ENCODE data around the gene MYL4. TPM values are rescaled to one million over a fixed set of nuclear protein-coding genes. Genes with fewer than 3 reads are reported as not detected.
"Not testable (repeated sequence)": the region's sequence is repeated elsewhere in the genome, so short reads cannot be mapped to it uniquely, and the experiment has no call there.

The MYL4 gene
- polyA plus RNA-seq, 1 donor = 1,803 TPM

DNA sequence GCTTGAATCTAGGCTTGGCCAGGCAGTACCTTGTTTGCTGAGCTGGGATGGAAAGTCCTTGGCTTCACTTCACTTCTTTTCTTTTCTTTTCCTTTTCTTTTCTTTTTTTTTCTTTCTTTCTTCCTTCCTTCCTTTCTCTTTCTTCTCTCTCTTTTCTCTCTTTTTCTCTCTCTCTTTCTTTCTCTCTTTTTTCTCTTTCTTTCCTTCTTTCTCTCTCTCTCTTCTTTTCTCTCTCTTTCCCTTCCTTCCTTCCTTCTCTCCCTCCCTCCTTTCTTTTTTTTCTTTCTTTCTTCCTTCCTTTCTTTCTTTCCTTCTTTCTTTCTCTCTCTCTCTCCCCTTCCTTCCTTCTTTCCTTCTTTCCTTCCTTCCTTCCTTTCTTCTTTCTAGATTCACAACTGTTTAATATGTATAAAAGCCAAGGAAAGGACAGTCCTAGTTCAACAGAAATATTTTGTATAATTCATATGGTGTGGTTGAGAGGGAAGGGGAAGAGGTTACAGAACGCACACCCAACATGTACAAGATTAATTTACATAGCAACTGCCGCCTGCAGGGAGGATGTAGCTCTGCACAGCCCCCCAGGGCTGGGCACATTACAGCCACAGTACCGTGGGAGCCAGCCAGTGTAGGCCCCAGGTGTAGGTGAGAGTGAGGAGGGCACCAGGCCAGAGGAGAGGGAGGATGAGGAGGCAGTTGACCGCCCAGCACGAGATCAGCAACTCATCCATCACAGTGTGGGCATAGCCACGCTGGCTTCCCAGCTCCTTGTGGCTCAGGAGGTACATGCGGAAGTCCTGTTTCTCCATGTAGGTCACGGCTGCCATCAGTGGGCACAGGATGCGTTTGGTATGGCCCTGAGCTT is 34.8 kb downstream of the MYL4 start:
- no peak for DNase-seq (ENCODE audit: low read depth)

DNA sequence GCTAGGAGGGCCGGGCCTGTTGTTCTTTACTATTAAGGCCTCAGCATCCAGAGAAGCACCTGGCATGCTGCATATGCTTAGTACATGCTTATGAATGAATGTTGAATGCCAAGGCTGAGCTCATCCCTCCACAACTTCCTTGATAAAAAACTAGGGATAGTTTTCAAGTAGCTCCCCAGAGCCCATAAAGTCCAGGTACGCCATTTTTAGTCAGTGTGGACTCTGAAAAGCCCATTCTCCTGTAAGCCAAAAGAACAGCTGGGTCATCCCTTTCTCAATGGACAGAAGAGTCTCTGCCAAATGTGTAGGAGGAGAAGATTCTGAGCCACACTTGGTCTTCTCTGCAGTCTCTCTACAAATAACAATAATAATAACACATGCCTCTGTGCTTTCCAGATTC is 35.5 kb downstream of the MYL4 start:
- DNase-seq (ENCODE audit: low read depth) = no peak

DNA sequence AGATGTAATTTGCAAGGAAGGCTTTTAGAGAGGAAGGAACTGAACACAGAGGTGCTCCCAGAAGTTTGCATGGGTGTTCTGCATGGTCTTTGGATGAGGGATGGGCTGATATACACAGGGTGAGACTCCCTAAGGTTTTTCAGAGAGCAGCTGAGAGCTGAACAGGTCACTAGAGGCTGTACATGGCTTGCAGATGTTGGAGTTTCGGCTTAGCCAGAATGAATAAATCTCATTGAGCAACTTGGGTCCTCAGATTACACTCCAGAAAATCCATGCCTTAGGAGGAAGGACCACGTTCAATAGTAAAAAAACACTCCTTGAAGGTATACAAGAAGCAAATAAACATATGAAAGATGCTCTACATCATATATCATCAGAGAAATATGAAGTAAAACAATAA is 37.0 kb downstream of the MYL4 start:
- DNase-seq (ENCODE audit: low read depth) = no peak

DNA sequence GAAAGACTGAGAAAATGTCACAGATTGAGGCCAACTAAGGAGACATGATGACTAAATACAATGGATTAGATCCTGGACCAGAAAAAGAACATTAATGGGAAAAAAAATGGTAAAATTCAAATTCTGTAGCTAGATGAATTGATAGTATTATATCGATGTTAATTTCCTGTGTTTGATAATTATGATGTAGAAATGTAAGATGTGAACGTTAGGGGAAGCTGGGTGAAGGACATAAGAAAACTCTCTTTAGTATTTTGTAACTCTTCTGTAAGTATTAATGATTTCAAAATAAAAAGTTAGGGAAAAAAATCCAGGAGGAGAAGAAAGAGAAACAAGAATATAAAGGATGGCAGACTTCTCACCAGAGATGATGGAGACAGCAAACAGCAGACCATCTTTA is 41.7 kb downstream of the MYL4 start:
- no peak for DNase-seq (ENCODE audit: low read depth)

DNA sequence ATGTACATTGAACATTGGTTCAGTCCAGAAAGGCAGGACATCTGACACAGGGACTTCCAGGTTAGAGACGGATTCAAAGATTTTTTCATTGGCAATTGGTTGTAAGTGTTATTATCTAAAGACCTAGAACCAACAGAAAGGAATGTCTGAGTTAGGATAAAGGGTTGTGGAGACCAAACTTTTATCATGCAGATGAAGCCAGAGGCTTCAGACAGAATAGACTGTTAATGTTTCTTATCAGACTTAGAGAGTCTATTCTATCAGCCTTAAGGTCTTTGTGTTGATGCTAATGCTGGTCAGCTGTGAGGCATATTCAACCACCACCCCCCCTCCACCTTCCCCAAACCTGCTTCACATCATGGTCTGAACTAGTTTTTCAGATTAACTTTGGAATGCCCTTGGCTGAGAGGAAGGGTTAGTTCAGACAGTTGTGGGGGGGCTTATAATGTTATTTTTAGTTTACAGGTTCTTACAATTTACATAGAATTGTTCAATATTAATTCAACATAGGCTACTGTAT is 42.3 kb downstream of the MYL4 start:
- no peak for DNase-seq (ENCODE audit: low read depth)

DNA sequence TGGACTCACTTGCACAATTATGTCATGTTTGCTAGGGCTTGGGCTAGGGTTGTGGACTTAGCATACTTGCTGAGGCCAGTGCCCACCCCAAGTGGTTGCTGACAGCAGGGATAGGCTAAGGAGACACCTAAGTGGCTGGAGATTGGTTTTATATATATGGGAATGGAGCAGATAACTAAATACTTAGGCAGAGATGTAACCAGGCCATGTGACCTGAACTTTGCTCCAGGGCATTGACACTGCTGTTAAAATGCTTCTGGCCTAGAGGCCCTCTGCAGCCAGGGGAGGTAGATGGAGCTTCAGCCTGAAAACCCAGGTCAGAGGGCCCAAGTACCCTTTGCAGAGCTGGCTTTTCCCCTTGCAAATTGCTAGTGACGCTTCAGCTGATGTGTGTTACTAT is 43.1 kb downstream of the MYL4 start:
- DNase-seq (ENCODE audit: low read depth) = no peak

DNA sequence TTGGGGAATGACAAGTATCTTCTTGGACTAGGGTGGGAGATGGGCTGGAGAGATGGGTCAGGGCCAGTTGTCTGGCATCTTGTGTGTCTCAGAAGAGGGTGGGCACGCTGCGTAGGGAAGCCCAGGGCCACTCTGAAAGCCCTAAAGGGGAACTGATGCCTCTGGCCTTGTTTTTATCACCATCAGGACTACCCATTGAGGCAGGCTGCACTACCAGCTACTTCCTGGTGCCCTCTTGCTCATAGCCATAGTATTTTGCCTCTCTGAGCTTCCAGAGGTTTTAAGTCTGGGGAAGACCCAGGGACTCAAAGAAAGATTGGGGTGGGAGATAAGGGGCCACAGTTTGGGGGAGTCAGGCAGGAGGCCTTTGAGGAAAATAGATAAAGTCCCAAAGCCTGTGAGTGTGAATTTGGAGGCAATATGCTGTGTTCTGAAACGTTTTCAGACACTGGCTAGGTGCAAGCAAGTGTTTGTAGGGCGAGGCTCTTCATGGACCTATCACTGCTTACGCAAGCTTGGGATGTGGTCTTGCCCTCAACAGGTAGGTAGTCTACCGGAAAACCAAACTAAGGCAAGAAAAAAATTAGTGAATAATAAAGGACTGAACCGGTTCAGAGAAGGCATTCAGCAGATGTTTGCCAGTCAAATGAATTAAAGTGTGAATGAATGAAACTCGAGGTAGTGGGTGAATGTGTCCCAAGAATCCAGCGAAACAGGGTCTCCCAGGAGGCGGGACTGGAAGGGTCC is 43.8 kb downstream of the MYL4 start:
- DNase-seq (ENCODE audit: low read depth) = no peak

DNA sequence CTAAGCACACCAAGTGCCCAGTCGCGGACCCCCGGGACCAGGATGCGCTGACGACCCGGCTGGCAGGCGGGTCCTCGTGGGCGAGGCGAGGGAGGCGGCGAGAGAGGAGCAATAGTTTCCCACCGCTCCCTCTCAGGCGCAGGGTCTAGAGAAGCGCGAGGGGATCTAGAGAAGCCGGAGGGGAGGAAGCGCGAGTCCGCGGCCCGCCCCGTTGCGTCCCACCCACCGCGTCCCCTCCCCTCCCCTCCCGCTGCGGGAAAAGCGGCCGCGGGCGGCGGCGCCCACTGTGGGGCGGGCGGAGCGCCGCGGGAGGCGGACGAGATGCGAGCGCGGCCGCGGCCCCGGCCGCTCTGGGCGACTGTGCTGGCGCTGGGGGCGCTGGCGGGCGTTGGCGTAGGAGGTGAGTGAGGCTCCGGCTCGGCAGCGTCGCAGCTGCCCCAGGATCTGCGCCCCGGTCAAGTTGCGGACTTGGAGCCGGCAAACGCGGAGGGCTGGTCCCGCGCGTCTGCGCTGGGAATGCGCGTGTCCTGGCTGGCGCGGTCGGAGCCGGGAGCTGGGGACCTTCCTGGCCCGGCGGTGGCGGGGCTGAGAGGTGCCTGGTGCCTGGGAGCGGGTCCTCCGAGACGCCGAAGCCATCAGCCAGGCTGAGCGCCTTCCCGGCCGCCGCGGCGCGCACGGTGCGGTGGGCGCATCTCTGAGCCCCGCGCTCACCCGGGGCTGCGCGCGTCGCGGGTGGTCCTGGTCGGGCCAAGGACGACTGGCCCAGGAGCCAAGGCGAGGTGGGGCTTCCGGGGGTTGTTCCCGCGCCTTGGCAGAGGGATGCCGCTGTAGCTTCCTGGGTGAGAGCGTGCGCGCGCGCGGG is 44.6 kb downstream of the MYL4 start, which contains the start of gene ITGB3:
Gene ITGB3 (plus strand): TSS at position 287 of the 862 bp plus-strand sequence. CDS start 35 bp downstream, at position 322.
- no peak for DNase-seq (ENCODE audit: low read depth)

DNA sequence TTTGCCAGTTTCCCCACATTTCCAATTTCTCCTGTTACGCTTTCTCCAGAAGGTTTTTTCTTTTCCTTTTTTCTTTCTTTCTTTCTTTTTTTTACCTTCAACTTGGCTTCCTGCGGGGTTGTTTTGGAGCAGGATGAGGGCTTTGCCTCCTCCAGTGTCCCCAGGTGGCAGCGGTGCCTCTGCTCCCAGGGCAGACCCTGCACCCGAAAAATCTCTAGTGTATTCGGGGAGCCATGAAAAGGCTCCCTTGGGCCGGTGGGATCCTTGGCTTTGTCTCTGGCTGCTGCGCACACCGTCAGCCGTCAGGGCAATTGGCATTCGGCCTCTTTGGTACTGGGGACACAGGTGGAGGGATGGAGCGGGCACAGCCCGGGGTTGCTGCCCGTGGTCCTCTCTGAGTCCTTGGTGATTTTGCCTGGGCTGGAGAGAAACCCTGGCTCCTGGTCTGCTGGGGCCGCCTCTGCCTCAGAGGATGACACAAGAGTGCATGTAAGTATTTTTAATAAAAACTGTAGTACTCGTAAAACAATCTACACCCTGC is 45.3 kb downstream of the MYL4 start:
- no peak for DNase-seq (ENCODE audit: low read depth)

DNA sequence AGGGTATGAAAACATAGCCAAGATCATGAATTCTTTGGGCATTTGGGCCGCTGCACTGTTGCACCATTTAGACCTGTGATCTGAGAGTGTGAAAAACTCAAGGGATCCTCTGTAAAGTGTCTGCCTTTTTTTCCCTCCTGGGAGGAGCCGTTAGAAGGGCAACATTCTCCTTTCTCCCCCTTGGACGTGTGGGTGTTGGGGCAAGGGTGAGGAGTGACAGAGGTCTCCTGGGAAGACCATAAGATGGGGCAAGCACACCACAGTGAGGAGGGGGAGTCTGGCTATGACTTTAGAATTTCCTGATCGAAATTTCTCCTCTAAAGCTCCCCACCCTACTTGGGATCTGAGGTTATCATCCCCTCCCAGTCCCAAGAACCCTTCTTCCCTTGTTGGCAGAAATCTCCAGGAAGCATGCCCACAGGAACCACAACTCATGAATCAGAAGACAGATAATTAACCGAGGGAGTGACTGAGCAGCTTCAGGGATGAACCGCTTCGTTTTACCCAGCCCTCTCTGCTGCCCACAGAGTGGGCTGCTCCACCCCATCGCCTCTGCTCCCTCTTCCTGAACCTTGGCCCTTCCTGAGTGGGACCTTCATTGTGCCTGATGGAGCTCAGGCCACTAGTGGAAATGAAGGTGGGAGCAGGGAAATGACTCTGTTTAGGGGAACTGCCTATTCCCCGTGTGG is 48.6 kb downstream of the MYL4 start:
- no peak for DNase-seq (ENCODE audit: low read depth)

DNA sequence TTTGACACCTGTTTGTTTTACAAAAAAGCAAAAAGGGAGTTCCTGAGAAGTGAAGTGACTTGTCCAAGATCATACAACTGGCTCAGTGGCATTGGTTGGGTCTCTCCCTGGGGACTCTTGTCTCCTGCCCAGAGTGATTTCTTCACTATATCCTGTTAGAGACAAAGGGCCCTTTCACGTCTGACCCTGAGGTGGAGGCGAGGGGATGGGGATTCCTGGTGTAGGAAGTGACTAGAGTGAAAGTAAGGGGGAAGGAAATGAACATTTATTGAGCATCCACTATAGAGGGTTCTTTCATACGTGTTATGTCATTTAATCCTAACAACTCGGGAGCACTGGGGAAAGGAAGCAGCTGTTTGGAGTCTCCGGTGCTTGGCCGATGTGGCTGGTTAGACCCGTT is 53.4 kb downstream of the MYL4 start:
- DNase-seq (ENCODE audit: low read depth) = no peak

DNA sequence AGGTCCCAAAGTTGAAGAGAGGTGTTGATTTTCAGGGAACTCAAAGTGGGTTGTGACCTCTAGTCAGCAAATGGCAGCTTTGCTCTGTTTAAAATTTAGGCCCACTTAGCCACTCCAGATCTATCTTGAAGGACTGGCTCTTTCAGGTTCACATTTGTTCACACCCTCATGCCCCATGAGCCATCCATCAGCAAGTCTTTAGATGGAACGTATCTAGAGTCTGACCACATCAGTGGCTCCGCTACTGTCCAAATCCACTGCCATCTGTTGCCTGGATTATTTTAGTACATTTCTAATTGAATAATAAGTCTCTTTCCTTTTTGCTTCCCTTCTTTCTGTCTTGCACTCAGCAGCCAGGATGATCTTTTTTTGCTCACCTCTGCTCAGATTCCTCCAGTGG is 55.0 kb downstream of the MYL4 start:
- no peak for DNase-seq (ENCODE audit: low read depth)

DNA sequence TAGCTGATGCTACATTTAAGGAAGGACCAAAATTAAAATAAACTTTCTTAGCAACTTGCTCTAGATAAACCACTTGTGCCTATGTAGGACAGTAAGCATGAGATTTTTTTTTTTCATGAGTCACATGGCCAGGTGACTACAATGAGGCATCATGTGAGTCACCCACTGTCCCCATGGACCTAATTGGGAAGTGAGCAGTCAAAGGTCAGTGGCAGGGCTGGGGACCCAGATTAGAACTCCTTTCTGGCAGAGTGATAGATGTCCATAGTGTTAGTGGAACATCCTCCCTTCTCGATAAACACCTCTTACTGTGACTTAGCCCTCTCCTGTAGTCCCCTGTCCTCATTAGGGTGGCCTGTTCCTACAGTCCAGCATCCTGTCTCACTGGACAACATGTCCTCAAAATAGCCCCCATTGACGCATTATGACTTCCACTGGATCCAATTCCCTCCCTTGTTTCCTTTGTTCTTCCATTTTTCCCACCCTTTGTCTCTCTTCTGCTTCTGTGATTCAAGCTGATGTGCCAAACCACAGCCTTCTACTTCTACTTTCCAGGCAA is 56.9 kb downstream of the MYL4 start:
- no peak for DNase-seq (ENCODE audit: low read depth)

DNA sequence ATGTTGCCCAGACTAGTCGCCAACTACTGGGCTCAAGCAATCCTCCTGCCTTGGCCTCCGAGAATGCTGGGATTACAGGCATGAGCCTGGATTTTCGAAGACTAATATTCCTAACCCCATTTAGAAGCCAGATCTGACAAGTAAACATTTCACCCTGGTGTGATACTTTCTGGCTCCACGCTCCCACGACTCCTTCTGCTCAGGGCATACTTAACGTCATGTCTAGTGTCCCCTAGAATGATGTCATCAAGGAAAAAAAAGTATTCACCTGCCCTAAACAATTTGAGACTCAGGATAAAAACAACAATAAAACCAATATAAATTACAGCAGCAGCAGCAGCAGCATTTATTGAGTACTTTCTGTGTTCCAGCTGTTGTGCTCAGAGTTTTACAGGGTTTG is 57.6 kb downstream of the MYL4 start:
- no peak for DNase-seq (ENCODE audit: low read depth)

DNA sequence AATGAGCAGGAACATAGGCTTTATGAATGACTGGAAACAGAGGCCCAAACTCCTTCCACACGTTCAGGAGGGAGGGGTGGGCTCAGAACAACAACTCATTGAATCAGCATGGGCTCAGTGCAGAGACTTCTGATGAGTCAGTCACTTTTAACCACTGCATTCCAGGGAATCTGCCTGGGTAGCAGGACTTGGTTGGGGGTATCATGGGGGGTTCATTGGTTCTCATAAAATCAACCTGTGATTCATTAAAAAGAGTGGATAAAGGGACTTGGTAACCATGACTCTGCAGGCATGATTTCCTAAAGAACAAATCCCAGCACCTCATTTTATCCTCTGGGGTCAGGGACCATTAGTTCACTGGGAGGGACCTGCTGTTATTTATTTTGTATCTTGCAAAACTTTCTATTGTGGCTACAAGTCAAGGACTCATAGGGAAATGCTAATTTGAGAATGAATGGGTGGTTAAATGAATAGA is 58.2 kb downstream of the MYL4 start:
- no peak for DNase-seq (ENCODE audit: low read depth)

DNA sequence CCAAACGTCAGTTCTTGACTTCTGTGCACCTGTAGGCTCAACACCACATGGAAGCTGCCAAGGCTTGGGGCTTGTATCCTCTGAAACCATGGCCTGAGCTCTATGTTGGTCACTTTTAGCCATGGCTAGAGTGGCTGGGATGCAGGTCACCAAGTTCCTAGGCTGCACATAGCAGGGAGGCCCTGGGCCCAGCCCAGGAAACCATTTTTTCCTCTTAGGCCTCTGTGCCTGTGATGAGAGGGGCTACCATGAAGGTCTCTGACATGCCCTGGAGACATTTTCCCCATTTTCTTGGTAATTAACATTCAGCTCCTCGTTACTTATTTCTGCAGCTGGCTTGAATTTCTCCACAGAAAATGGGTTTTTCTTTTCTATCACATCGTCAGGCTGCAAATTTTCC is 59.8 kb downstream of the MYL4 start:
- DNase-seq (ENCODE audit: low read depth) = not testable (repeated sequence)

DNA sequence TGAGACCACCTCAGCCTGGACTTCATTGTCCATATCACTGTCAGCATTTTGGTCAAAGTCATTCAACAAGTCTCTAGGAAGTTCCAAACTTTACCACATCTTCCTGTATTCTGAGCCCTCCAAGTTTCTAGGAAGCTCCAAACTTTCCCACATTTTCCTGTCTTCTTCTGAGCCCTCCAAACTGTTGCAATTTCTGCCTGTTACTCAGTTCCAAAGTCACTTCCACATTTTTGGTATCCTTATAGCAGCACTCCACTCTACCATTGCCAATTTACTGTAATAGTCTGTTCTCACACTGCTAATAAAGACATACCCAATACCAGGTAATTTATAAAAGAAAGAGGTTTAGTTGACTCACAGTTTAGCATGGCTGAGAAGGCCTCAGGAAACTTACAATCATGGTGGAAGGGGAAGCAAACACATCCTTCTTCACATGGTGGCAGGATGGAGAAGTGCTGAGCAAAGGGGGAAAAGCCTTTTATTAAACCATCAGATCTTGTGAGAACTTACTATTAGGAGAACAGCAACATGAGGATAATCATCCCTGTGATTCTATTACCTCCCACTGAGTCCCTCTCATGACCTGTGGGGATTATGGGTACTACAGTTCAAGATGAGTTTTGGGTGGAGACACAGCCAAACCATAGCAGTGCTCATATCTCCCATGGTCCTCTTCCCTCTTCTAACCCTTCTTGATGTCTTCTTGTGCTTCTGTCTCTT is 60.6 kb downstream of the MYL4 start:
- not testable (repeated sequence) for DNase-seq (ENCODE audit: low read depth)

DNA sequence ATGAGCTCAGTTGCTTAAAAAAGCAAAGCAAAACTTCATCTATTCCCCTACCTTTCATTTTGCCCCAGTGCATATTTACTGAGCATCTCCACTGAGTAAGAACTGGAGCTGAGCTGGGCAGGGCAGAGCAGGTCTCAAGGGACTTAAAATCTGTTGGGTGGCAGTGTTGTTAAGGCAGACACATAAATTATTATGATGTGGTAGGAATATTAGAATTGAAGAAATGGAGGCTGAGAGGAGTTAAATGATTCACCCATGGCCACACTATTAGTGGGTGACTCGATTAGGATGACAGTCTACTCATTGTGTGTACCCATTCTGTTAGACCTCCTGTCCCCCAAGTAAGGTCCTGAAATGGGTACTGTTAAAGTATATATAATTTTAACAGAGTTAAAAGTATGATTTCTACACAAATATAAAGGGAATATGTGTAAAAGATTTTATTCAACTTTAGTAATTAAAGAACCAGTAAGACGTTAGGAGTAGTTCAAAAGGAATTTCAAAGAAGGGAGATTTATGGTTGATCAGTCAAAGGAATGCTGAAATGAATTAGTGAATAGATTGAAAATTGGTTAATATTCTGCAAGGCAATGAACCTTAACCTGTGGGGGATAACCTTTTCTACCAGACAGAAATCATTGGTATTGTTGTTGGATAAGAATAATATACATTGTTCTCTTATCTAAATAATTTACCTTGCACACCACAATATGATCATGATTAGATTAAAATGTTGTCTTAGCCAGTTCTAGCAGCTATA is 62.0 kb downstream of the MYL4 start:
- DNase-seq (ENCODE audit: low read depth) = no peak

DNA sequence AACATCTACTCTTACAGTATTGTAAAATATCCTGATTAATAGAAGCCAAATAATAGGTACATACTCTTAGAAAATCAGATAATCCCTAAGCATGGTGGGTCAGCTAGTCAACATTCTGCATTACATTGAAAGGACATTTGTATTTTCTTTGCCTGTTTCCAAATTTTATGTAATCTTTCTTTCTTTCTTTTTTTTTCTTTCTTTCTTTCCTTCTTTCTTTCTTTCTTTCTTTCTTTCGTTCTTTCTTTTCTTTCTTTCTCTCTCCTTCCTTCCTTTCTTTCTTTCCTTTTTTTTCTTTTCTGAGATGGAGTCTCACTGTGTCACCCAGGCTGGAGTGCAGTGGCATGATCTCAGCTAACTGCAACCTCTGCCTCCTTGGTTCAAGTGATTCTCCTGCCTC is 63.3 kb downstream of the MYL4 start:
- DNase-seq (ENCODE audit: low read depth) = no peak
